K562 (cell line): ENCODE data around the gene PPP1R3G.

Experiments
- ARHGAP35 ChIP-seq: fragments of 450-650 bp; IDR thresholded peaks from 2 replicates; pipeline ENCODE4 v1.6.1; 2018; ENCODE audit not compliant: partially characterized antibody
- CCAR2 ChIP-seq: fragments of 200-400 bp; formaldehyde crosslinking; IDR thresholded peaks from 2 replicates; pipeline ENCODE4 v1.6.1; 2017; ENCODE audit warnings: mild to moderate bottlenecking, low read depth, low read length
- FOXP4 ChIP-seq: sonication (generic); formaldehyde crosslinking; IDR thresholded peaks from 2 replicates; pipeline ENCODE4 v1.8.0; 2022; ENCODE audit warnings: mild to moderate bottlenecking, missing genetic modification reagents, borderline replicate concordance
- MAFK ChIP-seq: IDR thresholded peaks from 2 replicates; pipeline ENCODE4 v1.6.1; 2011; ENCODE audit warnings: low read length, improper control_type of control experiment
- PBX2 ChIP-seq, 2 experiments: IDR thresholded peaks in 1 of 2; conservative IDR thresholded peaks in 1 of 2; 2 replicates each; pipeline ENCODE4 v1.6.1; 2016; ENCODE audit warnings: low read depth in 2 of 2, mild to moderate bottlenecking in 1 of 2, missing compliant biosample characterization in 1 of 2, missing genetic modification characterization in 1 of 2, moderate library complexity in 1 of 2
- YY1 ChIP-seq, 3 experiments: IDR thresholded peaks; 2 replicates each; pipeline ENCODE4 v1.6.1; 2011; ENCODE audit warnings: low read length in 2 of 3, mild to moderate bottlenecking in 2 of 3, moderate library complexity in 2 of 3, borderline replicate concordance in 1 of 3, control low read depth in 1 of 3, low read depth in 1 of 3; ENCODE audit not compliant: insufficient read depth in 3 of 3, insufficient replicate concordance in 2 of 3, control insufficient read depth in 1 of 3, insufficient read length in 1 of 3; ENCODE audit errors: extremely low read depth in 1 of 3
- ZNF384 ChIP-seq: IDR thresholded peaks from 2 replicates; pipeline ENCODE4 v1.6.1; 2012; ENCODE audit warnings: low read depth, low read length, improper control_type of control experiment

- TF ChIP-seq FOXP4 (CRISPR knock-in tag) (no peak), CCAR2 (no peak), ZNF384 (no peak), ARHGAP35 (no peak), YY1 (IDR thresholded peaks at IDR 0.05; ENCODE audit: borderline replicate concordance in 1 of 3, control insufficient read depth in 1 of 3, extremely low read depth in 1 of 3, insufficient read depth in 3 of 3, insufficient read length in 1 of 3, insufficient replicate concordance in 2 of 3, low read depth in 1 of 3, low read length in 2 of 3) (no peak), PBX2 (CRISPR knock-in tag; IDR thresholded peaks at IDR 0.05; ENCODE audit: low read depth) (no peak), PBX2 (tag; conservative IDR thresholded peaks at IDR 0.05; ENCODE audit: low read depth) (no peak), MAFK (no peak)
These were observed 30.0 kb downstream of the PPP1R3G start for GRCh38 chr6:5115168-5115567.
